ENCODE measurements around the gene PANX1.

PANX1 gene

DNA sequence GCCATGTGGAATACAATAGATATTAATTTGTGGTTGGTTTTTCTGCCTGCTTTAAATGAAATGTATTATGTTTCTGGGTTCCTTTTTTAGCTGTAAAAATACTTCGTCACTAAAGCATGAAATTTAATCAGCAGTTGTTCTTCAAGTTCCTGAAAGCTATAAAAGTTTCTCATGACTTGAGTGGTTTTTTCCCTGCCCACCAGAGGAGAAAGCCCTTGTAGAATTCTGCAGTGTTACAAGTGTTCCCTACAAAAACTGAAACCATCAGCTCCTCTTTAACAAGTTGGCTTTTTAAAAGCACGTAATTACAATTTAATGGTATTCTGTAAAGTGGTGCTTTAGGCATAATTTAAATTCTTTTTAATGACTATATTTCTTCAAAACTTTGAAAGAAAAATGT lies 56.2 kb downstream of the PANX1 start:
- DNase-seq (ENCODE audit: low read depth): no peak
- TF ChIP-seq, protein P1, sequence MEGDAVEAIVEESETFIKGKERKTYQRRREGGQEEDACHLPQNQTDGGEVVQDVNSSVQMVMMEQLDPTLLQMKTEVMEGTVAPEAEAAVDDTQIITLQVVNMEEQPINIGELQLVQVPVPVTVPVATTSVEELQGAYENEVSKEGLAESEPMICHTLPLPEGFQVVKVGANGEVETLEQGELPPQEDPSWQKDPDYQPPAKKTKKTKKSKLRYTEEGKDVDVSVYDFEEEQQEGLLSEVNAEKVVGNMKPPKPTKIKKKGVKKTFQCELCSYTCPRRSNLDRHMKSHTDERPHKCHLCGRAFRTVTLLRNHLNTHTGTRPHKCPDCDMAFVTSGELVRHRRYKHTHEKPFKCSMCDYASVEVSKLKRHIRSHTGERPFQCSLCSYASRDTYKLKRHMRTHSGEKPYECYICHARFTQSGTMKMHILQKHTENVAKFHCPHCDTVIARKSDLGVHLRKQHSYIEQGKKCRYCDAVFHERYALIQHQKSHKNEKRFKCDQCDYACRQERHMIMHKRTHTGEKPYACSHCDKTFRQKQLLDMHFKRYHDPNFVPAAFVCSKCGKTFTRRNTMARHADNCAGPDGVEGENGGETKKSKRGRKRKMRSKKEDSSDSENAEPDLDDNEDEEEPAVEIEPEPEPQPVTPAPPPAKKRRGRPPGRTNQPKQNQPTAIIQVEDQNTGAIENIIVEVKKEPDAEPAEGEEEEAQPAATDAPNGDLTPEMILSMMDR (IDR thresholded peaks at IDR 0.05; ENCODE audit: insufficient read depth, low read depth, low read length, missing control alignments): no peak
- no peak overlapping the region for H3K4me3 ChIP-seq (ENCODE audit: low read length)

DNA sequence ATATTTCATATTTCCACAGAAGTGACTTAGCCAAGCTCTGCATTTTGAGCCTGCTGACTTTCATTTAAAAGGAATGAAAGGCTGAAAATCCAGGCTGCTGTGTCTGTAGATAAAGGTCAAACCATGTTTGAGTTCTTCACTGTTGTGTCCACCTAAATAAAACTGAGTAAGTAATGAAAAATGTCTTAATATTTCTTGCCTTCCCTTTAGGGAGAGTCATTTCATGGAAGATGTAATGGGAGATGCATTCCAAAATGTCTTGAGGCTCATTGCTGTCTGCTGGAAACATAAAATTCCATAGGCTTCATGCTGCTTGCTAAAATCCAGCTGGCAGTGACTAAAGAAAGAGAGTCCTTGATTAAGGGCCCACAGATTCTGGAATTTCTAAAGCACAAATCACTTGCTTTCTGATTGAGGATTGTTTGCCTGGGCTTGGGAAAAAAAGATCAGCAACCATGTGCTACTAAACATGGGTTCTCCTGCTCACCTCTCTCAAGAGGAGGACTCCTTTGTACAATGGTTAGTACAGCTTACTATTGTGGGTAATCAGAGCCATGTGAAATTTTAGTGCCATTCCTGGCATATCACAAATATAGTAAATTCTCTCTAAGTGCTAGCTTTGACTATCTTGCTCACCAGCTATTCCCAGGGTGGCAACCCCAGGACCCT lies 56.9 kb downstream of the PANX1 start:
- TF ChIP-seq, protein P1 (IDR thresholded peaks at IDR 0.05; ENCODE audit: insufficient read depth, low read depth, low read length, missing control alignments): no peak
- DNase-seq (ENCODE audit: low read depth): no peak

DNA sequence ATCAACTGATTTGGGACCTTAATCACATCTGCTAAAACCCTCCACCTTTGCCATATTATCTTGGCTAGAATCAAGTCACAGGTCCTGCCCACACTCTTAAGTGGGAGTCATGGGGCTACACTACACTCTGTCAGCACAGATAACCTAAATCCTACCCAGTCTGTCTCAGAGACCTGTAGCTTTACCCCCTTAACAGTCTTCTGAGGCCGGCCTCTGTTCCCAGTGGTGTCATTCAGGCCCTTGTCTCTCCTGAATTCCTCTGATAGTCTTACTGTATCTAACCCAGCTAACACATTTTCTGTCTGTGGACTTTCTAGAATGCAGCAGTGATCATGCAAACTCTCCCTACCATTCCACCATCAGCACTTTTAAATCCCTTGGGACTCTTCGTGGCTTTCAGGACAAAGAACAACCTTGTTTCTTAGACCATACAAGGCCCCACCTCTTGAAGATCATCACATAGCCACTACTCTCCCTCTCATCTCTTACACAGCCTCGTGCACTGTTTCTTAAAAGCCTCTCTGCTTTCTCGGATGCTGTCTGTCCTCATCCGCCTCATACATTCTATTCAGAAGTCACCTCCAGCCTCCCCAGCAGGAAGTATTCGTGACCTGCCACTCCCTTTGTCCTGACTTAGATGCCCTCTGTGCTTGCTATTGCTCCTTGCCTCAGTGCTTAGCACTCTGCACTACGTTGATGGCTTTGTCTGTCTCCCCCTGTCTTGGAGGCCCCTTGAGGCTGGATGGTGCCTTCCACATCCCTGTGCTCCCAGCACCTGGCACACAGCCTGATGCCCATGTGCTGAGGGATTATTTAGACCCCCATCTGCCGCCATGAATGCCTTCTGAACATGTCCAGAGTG lies 57.9 kb downstream of the PANX1 start:
- no peak for DNase-seq (ENCODE audit: low read depth)
- TF ChIP-seq, protein P1 (IDR thresholded peaks at IDR 0.05; ENCODE audit: insufficient read depth, low read depth, low read length, missing control alignments): no peak
- H3K4me3 ChIP-seq (ENCODE audit: low read length): no peak overlapping the region

More for the DNA sequence above, 56.9 kb downstream of the PANX1 start:
- no peak overlapping the region for H3K4me3 ChIP-seq (ENCODE audit: low read length)

DNA sequence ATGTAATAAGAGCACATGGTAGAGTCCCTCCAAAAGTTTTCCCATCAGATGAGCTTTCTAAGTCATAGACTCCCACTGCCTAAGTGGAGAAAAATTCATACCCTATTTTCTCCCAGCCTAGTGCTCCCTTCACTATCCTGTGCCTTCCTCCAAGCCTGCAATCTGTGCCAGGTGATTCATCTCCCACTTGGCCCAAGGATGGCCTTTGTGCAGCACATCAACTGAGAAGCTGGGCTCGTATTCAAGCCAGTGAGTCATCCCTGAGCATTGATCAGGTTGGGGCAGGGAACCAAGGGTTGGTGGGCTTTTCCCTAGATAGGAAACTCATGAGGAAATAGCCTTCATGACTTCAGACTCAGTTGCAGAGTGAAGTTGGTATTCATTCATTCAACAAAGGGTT lies 64.6 kb downstream of the PANX1 start:
- H3K4me3 ChIP-seq (ENCODE audit: low read length): no peak overlapping the region
- TF ChIP-seq, protein P1 (IDR thresholded peaks at IDR 0.05; ENCODE audit: insufficient read depth, low read depth, low read length, missing control alignments): no peak
- DNase-seq (ENCODE audit: low read depth): peak; percentile 76

DNA sequence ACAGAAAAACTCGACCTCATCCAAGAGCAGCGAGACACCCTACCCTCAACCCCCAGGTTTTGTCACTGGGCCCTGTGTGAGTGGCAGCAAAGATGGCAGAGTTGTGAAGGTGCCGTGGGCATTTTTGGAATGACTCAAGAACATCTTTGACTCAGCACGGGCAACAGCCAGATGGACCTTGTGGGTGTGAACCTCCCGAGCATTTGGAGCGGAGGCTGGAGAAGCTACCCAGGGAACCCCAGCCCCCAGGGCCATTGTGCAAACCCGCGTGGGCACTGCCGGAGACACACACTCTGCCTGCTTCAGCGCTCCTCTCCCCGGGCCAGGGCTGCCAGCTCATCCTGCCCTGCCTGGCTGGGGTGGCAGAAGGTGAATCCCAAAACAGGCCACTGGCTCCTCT lies 66.1 kb downstream of the PANX1 start:
- H3K4me3 ChIP-seq (ENCODE audit: low read length): no peak overlapping the region
- TF ChIP-seq, protein P1 (IDR thresholded peaks at IDR 0.05; ENCODE audit: insufficient read depth, low read depth, low read length, missing control alignments): no peak
- peak; percentile 42 for DNase-seq (ENCODE audit: low read depth)

DNA sequence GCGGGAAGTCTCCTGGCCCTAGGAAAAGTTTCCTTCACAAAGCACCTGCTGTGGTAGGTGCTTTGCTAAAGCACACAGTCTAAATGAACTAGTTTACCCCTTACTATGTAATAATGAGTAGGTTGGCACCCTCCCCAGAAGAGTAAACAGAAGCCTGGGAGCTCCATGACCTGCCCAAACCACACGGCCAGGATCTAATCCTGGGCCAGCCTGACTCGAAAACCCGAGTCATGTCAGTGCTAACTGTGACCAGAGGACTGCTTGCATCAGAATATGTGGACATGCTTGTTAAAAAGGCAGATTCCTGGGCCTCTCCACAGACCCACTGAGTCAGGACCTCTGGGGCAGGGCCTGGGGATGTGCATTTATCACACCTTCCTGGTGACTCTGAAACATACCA lies 67.7 kb downstream of the PANX1 start:
- no peak overlapping the region for H3K4me3 ChIP-seq (ENCODE audit: low read length)
- TF ChIP-seq, protein P1 (IDR thresholded peaks at IDR 0.05; ENCODE audit: insufficient read depth, low read depth, low read length, missing control alignments): no peak
- no peak for DNase-seq (ENCODE audit: low read depth)
